K562 (cell line): ENCODE results near the gene ZNF438. TPM values are rescaled to one million over a fixed set of nuclear protein-coding genes. Genes with fewer than 3 reads are reported as not detected.

ENCODE experiments used
- ATAC-seq: fragments of 200-7000 bp; cut with Tn5 transposase; 3 replicates; pipeline ENCODE4 v1.9.1; 2020; ENCODE audit warnings: moderate library complexity
- BruUV-seq: library from RNA; stranded (reverse); fragments of 400-500 nt; replicated peaks from 2 replicates; lab custom pipeline; 2021; lab: Mats Ljungman, UMichigan
- CTCF ChIA-PET: fragments of 300-600 bp; formaldehyde crosslinking; extraction: SDS; loops from one replicate; lab custom pipeline; 2021; ENCODE audit warnings: low intra/inter-chr PET ratio; lab: Yijun Ruan, JAX
- POLR2A ChIA-PET: fragments of 300-600, 350-650 bp; sonication (Branson Sonifier 250); formaldehyde crosslinking; extraction: SDS; loops from one replicate; lab custom pipeline; 2021; ENCODE audit warnings: antibody characterized with exemption, inconsistent platforms; lab: Yijun Ruan, JAX
- DNase-seq, 4 experiments: peaks; one replicate each; pipeline versions ENCODE4 v3.0.0 to v3.0.0-alpha.2; 2011 to 2018; ENCODE audit warnings: low spot score in 3 of 4, mixed read lengths in 3 of 4; ENCODE audit errors: extremely low read depth in 1 of 4
- FAIRE-seq: peaks from 2 replicates; lab custom pipeline; 2011; peaks lifted over from hg19 to GRCh38; lab: Jason Lieb, UNC
- H2AFZ ChIP-seq: 2 replicates; pipeline ENCODE4 v1.6.0; 2011; ENCODE audit warnings: low read depth, low read length, control low read depth, inconsistent platforms
- H3K27ac ChIP-seq: fragments of 200-600 bp; 3 replicates; pipeline ENCODE4 v1.8.0; 2011; ENCODE audit warnings: low read depth, mild to moderate bottlenecking, control low read depth, inconsistent platforms, low read length, moderate library complexity, mixed read lengths; ENCODE audit errors: extremely low read depth
- H3K27me3 ChIP-seq, 2 experiments: fragments of 300-600 bp in 1 of 2; 2 replicates in 1 of 2; 3 replicates in 1 of 2; pipeline versions ENCODE4 v1.6.0 to v1.8.0; 2011; ENCODE audit warnings: inconsistent platforms in 2 of 2, low read length in 2 of 2, mild to moderate bottlenecking in 1 of 2, mixed read lengths in 1 of 2, moderate library complexity in 1 of 2; ENCODE audit not compliant: control insufficient read depth in 2 of 2, insufficient read depth in 2 of 2
- H3K36me3 ChIP-seq: fragments of 300-600 bp; 3 replicates; pipeline ENCODE4 v1.8.0; 2011; ENCODE audit warnings: mild to moderate bottlenecking, low read length, inconsistent platforms; ENCODE audit not compliant: control insufficient read depth, insufficient read depth
- H3K4me1 ChIP-seq, 2 experiments: fragments of 200-600 bp in 1 of 2; replicated peaks in 1 of 2; 2 replicates in 1 of 2; 3 replicates in 1 of 2; pipeline versions ENCODE4 v1.5.1 to v1.8.0; 2011; ENCODE audit warnings: inconsistent platforms in 2 of 2, low read length in 2 of 2, mild to moderate bottlenecking in 1 of 2, mixed read lengths in 1 of 2, moderate library complexity in 1 of 2; ENCODE audit not compliant: control insufficient read depth in 2 of 2, insufficient read depth in 2 of 2
- H3K4me2 ChIP-seq: 2 replicates; pipeline ENCODE4 v1.6.1; 2011; ENCODE audit warnings: low read length, control low read depth, inconsistent platforms, mixed read lengths; ENCODE audit not compliant: insufficient read depth
- H3K4me3 ChIP-seq: fragments of 200-600 bp; sonication (generic), shearing (Covaris generic); 2 replicates; pipeline ENCODE4 v1.5.1; 2016; ENCODE audit warnings: control low read depth, inconsistent platforms
- H3K79me2 ChIP-seq: fragments of 200-600 bp; 3 replicates; pipeline ENCODE4 v1.8.0; 2011; ENCODE audit warnings: low read length, inconsistent platforms; ENCODE audit not compliant: control insufficient read depth, insufficient read depth
- H3K9ac ChIP-seq, 2 experiments: 2 replicates each; pipeline versions ENCODE4 v1.6.0 to v1.6.1; 2011; ENCODE audit warnings: low read depth in 2 of 2, low read length in 2 of 2, control low read depth in 1 of 2, inconsistent platforms in 1 of 2, mild to moderate bottlenecking in 1 of 2, mixed read lengths in 1 of 2; ENCODE audit not compliant: insufficient read depth in 1 of 2
- H3K9me1 ChIP-seq: one replicate; pipeline ENCODE4 v1.6.0; 2011; ENCODE audit warnings: inconsistent platforms, mild to moderate bottlenecking, low read length, moderate library complexity; ENCODE audit not compliant: control insufficient read depth, insufficient read depth
- H3K9me3 ChIP-seq: replicated peaks from 2 replicates; pipeline ENCODE4 v1.5.1; 2011; ENCODE audit warnings: low read depth, low read length, inconsistent platforms; ENCODE audit not compliant: control insufficient read depth, insufficient read depth
- H4K20me1 ChIP-seq: replicated peaks from 2 replicates; pipeline ENCODE4 v1.6.1; 2011; ENCODE audit warnings: low read length, inconsistent platforms, mixed read lengths; ENCODE audit not compliant: control insufficient read depth, insufficient read depth
- AFF1 ChIP-seq, 2 experiments: fragments of 450-650 bp; IDR thresholded peaks; 2 replicates each; pipeline ENCODE4 v1.6.1; 2018; ENCODE audit warnings: mild to moderate bottlenecking in 2 of 2, low read depth in 1 of 2; ENCODE audit not compliant: partially characterized antibody in 2 of 2
- MLX ChIP-seq, 2 experiments: fragments of 450-650 bp in 1 of 2; sonication (generic) in 1 of 2; formaldehyde crosslinking; conservative IDR thresholded peaks; 2 replicates each; pipeline versions ENCODE4 v1.4.0 to v1.8.1; 2020 to 2022; ENCODE audit warnings: mild to moderate bottlenecking in 1 of 2, missing genetic modification reagents in 1 of 2
- RAD21 ChIP-seq, 2 experiments: fragments of 250-450 bp in 1 of 2; fragments of 450-650 bp in 1 of 2; sonication (Bioruptor Pico) in 1 of 2; formaldehyde crosslinking in 1 of 2; IDR thresholded peaks in 1 of 2; conservative IDR thresholded peaks in 1 of 2; 2 replicates each; pipeline versions ENCODE4 v1.4.0 to v1.8.0; 2020 to 2022; ENCODE audit warnings: mild to moderate bottlenecking in 2 of 2, moderate library complexity in 1 of 2
- YBX1 ChIP-seq: fragments of 450-650 bp; IDR thresholded peaks from 2 replicates; pipeline ENCODE4 v1.7.1; 2016; ENCODE audit warnings: mild to moderate bottlenecking
- ZBTB26 ChIP-seq: fragments of 450-650 bp; formaldehyde crosslinking; IDR thresholded peaks from 2 replicates; pipeline ENCODE4 v1.4.0; 2022; ENCODE audit warnings: missing genetic modification characterization
- ZNF224 ChIP-seq: sonication (generic); formaldehyde crosslinking; IDR thresholded peaks from 2 replicates; pipeline ENCODE4 v1.8.0; 2022; ENCODE audit warnings: mild to moderate bottlenecking, missing genetic modification reagents
- WGBS: fragments of 100-300 bp; shearing (Covaris generic); methylation state at CpG from one replicate; pipeline ENCODE4 v1.1.6; 2016; ENCODE audit warnings: low coverage, mixed read lengths; ENCODE audit not compliant: insufficient coverage; ENCODE audit errors: missing lambda C conversion rate; 5-methylcytosine and 5-hydroxymethylcytosine counted together
- in situ Hi-C: fragments of 300-500 bp; cut with MboI; formaldehyde crosslinking; loops from 4 replicates; pipeline ENCODE4 v1.15.0; 2018; ENCODE audit warnings: inconsistent platforms, mixed read lengths
- intact Hi-C: fragments of 100-400 bp; cut with micrococcal nuclease; formaldehyde crosslinking; loops from 2 replicates; pipeline ENCODE4 v1.14.2; 2022
- polyA plus RNA-seq, 8 experiments: library from polyadenylated mRNA; depleted of rRNA in 4 of 8; stranded (reverse) in 5 of 8; unstranded in 3 of 8; fragments of >200 nt; fragmentation: Nextera tagmentation in 2 of 8; fragmentation: Illumina TruSeq in 1 of 8; extraction: Ambion mirVana in 2 of 8; extraction: Trizol in 1 of 8; gene quantifications; 2 replicates each; pipeline versions ENCODE4 v1.2.1 to v1.2.3, GENCODE V29; 2011 to 2014; ENCODE audit warnings: inconsistent platforms in 1 of 8, missing spikeins in 1 of 8
- total RNA-seq, 7 experiments: library from RNA; depleted of rRNA in 6 of 7; stranded (reverse); fragments of >200 nt in 6 of 7; fragmentation: Illumina TruSeq in 2 of 7; extraction: Trizol in 2 of 7; gene quantifications; 2 replicates each; pipeline versions ENCODE4 v1.2.1 to v1.2.3, GENCODE V29; 2011 to 2021; ENCODE audit warnings: low replicate concordance in 1 of 7

ZNF438 gene
- total and polyA plus RNA-seq, 9 of the 15 experiments (the other 6 are each of a cell fraction or from before 2014, with no cell fraction given), result 0.45 to 1.5 (median 0.91) TPM

- Histone ChIP-seq H3K4me3 (no peak overlapping the region), H3K79me2 (no peaks in the 10 kb centered on the region), H4K20me1 (no peaks in the 10 kb centered on the region), H3K36me3 (no peaks in the 10 kb centered on the region), H3K9ac (no peak overlapping the region), H3K27ac (no peak overlapping the region), H3K9me3 (no peaks in the 10 kb centered on the region), H3K4me2 (no peak overlapping the region), H3K9me1 (no peaks in the 10 kb centered on the region), H2AFZ (no peak overlapping the region), H3K27me3 (peaks cover 0 to 6% of the 10 kb centered on the region in 2 experiments; a peak in 1 of 5 replicates), H3K4me1 (no peaks in the 10 kb centered on the region)
- ATAC-seq, result no peak
- TF ChIP-seq RAD21 (CRISPR knock-in tag; conservative IDR thresholded peaks at IDR 0.05 in 1 of 2, IDR thresholded peaks at IDR 0.05 in 1 of 2) (no peak), MLX (CRISPR knock-in tag; conservative IDR thresholded peaks at IDR 0.05) (no peak), AFF1 (IDR thresholded peaks at IDR 0.05; ENCODE audit: low read depth in 1 of 2, partially characterized antibody in 2 of 2) (no peak), YBX1 (no peak), ZNF224 (CRISPR knock-in tag) (no peak), ZBTB26 (no peak)
- no TSS peak for BruUV-seq
- in situ Hi-C loops (no loop called here), intact Hi-C loops (no loop called here)
- no peak for DNase-seq
- ChIA-PET POLR2A (interaction anchor here (0.6 kb wide), 1 partner anchor 31 kb away, joined by 3 read pairs; no protein-coding TSS in a partner anchor), CTCF (no interaction called here)
- 2% methylated on average over 5 of the region's 5 CpGs for WGBS
- FAIRE-seq, result no peak
Observed at GRCh38 chr10:30878920-30879319, 152.7 kb downstream of the ZNF438 start.
